AG09309 (cell line): ENCODE results near the gene PRR5.
A peak's percentile ranks its signal among the peaks of the same experiment; 100 is the strongest.

ENCODE experiments used
- DNase-seq: peaks from one replicate; pipeline ENCODE4 v3.0.0-alpha.2; 2010; ENCODE audit warnings: low read depth
- H3K4me3 ChIP-seq: 2 replicates; pipeline ENCODE4 v1.5.1; 2011; ENCODE audit warnings: mild to moderate bottlenecking, low read depth, low read length, moderate library complexity; ENCODE audit not compliant: control insufficient read depth
- CTCF ChIP-seq: IDR thresholded peaks from 2 replicates; pipeline ENCODE4 v1.5.1; 2011; ENCODE audit warnings: mild to moderate bottlenecking, low read depth, low read length, inconsistent platforms; ENCODE audit not compliant: insufficient read depth, control insufficient read depth; ENCODE audit errors: missing control alignments

The PRR5 gene

GRCh38 chr22:44680058-44680457, 21.9 kb upstream of the PRR5 start:
- no peak for DNase-seq
- TF ChIP-seq CTCF, result no peak
- H3K4me3 ChIP-seq, result no peak overlapping the region

GRCh38 chr22:44680481-44680894, 21.5 kb upstream of the PRR5 start:
- no peak for DNase-seq
- TF ChIP-seq CTCF, result no peak
- no peak overlapping the region for H3K4me3 ChIP-seq

GRCh38 chr22:44682556-44683168, 19.3 kb upstream of the PRR5 start:
- DNase-seq, result no peak
- TF ChIP-seq CTCF, result no peak
- H3K4me3 ChIP-seq, result no peak overlapping the region

- no peak overlapping the region for H3K4me3 ChIP-seq
- no peak for TF ChIP-seq CTCF
- DNase-seq, result no peak
Observed at GRCh38 chr22:44683237-44683636, 18.8 kb upstream of the PRR5 start.

GRCh38 chr22:44683881-44684280, 18.1 kb upstream of the PRR5 start:
- DNase-seq, result no peak
- TF ChIP-seq CTCF, result no peak
- no peak overlapping the region for H3K4me3 ChIP-seq

GRCh38 chr22:44684506-44685383, 17.3 kb upstream of the PRR5 start:
- DNase-seq, result peak; percentile 71
- TF ChIP-seq CTCF, result peak; percentile 100
- H3K4me3 ChIP-seq, result no peak overlapping the region
